Uterus (tissue), 4 donors: ENCODE data around the gene UNC13D. TPM values are rescaled to one million over a fixed set of nuclear protein-coding genes. Genes with fewer than 3 reads are reported as not detected.
A peak's percentile ranks its signal among the peaks of the same experiment; 100 is the strongest.

Source experiments
- DNase-seq, 2 donors: peaks; one replicate each; pipeline ENCODE4 v3.0.0-alpha.2; 2019 to 2020
- H3K27ac ChIP-seq, 2 donors: fragments of 200-600 bp; sonication (generic); 1 replicate in 1 of 2; 2 replicates in 1 of 2; pipeline ENCODE4 v1.5.1; 2016 to 2018
- H3K27me3 ChIP-seq, 2 donors: fragments of 200-600 bp; sonication (generic); one replicate each; pipeline ENCODE4 v1.5.1; 2018 to 2019; ENCODE audit warnings: control low read depth in 1 of 2
- H3K36me3 ChIP-seq, 2 donors: fragments of 200-600 bp; sonication (generic); one replicate each; pipeline ENCODE4 v1.5.1; 2019; ENCODE audit warnings: control low read depth in 1 of 2
- H3K4me1 ChIP-seq, 2 donors: fragments of 200-600 bp; sonication (generic); one replicate each; pipeline ENCODE4 v1.5.1; 2018 to 2019; ENCODE audit warnings: control low read depth in 1 of 2
- H3K4me3 ChIP-seq, 2 donors: fragments of 200-600 bp; sonication (generic); 1 replicate in 1 of 2; 2 replicates in 1 of 2; pipeline ENCODE4 v1.5.1; 2018 to 2019; ENCODE audit warnings: mild to moderate bottlenecking in 1 of 2
- H3K9me3 ChIP-seq, 2 donors: fragments of 200-600 bp; sonication (generic); one replicate each; pipeline ENCODE4 v1.5.1; 2019; ENCODE audit warnings: control low read depth in 1 of 2
- CTCF ChIP-seq, 4 experiments: fragments of 200-600 bp in 2 of 4; fragments of 450-650 bp in 2 of 4; sonication (generic) in 2 of 4; IDR thresholded peaks; one replicate each; pipeline ENCODE4 v1.5.1; 2016 to 2019; ENCODE audit warnings: antibody characterized with exemption in 4 of 4, mild to moderate bottlenecking in 2 of 4, moderate library complexity in 1 of 4
- POLR2A ChIP-seq, 2 donors: fragments of 450-650 bp; IDR thresholded peaks; one replicate each; pipeline ENCODE4 v1.6.1; 2016; ENCODE audit warnings: antibody characterized with exemption in 2 of 2, mild to moderate bottlenecking in 1 of 2, moderate library complexity in 1 of 2
- intact Hi-C: fragments of 100-400 bp; cut with DNase I; formaldehyde crosslinking; loops from one replicate; pipeline ENCODE4 v1.15.1; 2023; ENCODE audit warnings: low total_unique reads
- total RNA-seq, 4 donors: library from RNA; depleted of rRNA in 3 of 4; stranded (reverse); fragments of >200 nt in 3 of 4; gene quantifications; one replicate each; pipeline versions ENCODE4 v1.1.0 to v1.2.4, GENCODE V29; 2014 to 2023
- donor health status: DM: yes; HTN: yes; CAD: no.

Gene UNC13D
- total RNA-seq, 4 donors from 2014 or later = 1.2 to 32.7 (median 11.8) TPM

- peaks cover 19 to 43% of the 10 kb centered on the region in 2 donors for H3K4me1 ChIP-seq
- TF ChIP-seq POLR2A (IDR thresholded peaks at IDR 0.05) (no peak), CTCF (IDR thresholded peaks at IDR 0.05) (peak in 1 of 4 experiments; percentile 9)
- H3K27ac ChIP-seq = peak overlapping the region; percentile 98 to 99
- intact Hi-C loops = no loop called here
- no peaks in the 10 kb centered on the region for H3K9me3 ChIP-seq
- H3K4me3 ChIP-seq = peak overlapping the region; percentile 54
- H3K27me3 ChIP-seq = no peaks in the 10 kb centered on the region
- no peaks in the 10 kb centered on the region for H3K36me3 ChIP-seq
- DNase-seq = peak in 1 of 2 donors; percentile 51
Measured at GRCh38 chr17:75876190-75876937, 32.2 kb upstream of the UNC13D start.

GRCh38 chr17:75875940-75876189 lies 31.7 kb upstream of the UNC13D start:
- H3K4me1 ChIP-seq = peaks cover 19 to 43% of the 10 kb centered on the region in 2 donors
- TF ChIP-seq CTCF (IDR thresholded peaks at IDR 0.05) = no peak
- TF ChIP-seq POLR2A (IDR thresholded peaks at IDR 0.05) = no peak
- no peaks in the 10 kb centered on the region for H3K36me3 ChIP-seq
- intact Hi-C loops = no loop called here
- H3K27ac ChIP-seq = peak overlapping the region; percentile 98 to 99
- peak in 1 of 2 donors; percentile 62 for DNase-seq
- H3K9me3 ChIP-seq = no peaks in the 10 kb centered on the region
- no peak overlapping the region for H3K4me3 ChIP-seq
- no peaks in the 10 kb centered on the region for H3K27me3 ChIP-seq

GRCh38 chr17:75875182-75875939 lies 31.2 kb upstream of the UNC13D start:
- H3K4me1 ChIP-seq = peaks cover 19 to 43% of the 10 kb centered on the region in 2 donors
- intact Hi-C loops = no loop called here
- DNase-seq = no peak

GRCh38 chr17:75874323-75875181 lies 30.3 kb upstream of the UNC13D start:
- Histone ChIP-seq H3K9me3 (no peaks in the 10 kb centered on the region), H3K4me1 (peaks cover 19 to 43% of the 10 kb centered on the region in 2 donors), H3K4me3 (no peak overlapping the region), H3K27ac (peak overlapping the region; percentile 98 to 99), H3K36me3 (no peaks in the 10 kb centered on the region), H3K27me3 (no peaks in the 10 kb centered on the region)
- no peak for TF ChIP-seq CTCF (IDR thresholded peaks at IDR 0.05)
- TF ChIP-seq POLR2A (IDR thresholded peaks at IDR 0.05) = no peak
- DNase-seq = no peak
- intact Hi-C loops = no loop called here

More at GRCh38 chr17:75875182-75875939, 31.2 kb upstream of the UNC13D start:
- no peak for TF ChIP-seq CTCF (IDR thresholded peaks at IDR 0.05)
- no peak for TF ChIP-seq POLR2A (IDR thresholded peaks at IDR 0.05)
- Histone ChIP-seq H3K27ac (peak overlapping the region; percentile 98 to 99), H3K36me3 (no peaks in the 10 kb centered on the region), H3K9me3 (no peaks in the 10 kb centered on the region), H3K27me3 (no peaks in the 10 kb centered on the region), H3K4me3 (no peak overlapping the region)
